ENCODE results near the gene IL1RAP.

- TF ChIP-seq CTCF (conservative IDR thresholded peaks at IDR 0.05; ENCODE audit: low read length) = no peak
- TF ChIP-seq EZH2phosphoT487 (IDR thresholded peaks at IDR 0.05; ENCODE audit: borderline replicate concordance) = no peak
These were observed 29.0 kb downstream of the IL1RAP start for GRCh38 chr3:190542846-190543245.
